Measurements from ENCODE around the gene SEC62.

SEC62 gene

DNA sequence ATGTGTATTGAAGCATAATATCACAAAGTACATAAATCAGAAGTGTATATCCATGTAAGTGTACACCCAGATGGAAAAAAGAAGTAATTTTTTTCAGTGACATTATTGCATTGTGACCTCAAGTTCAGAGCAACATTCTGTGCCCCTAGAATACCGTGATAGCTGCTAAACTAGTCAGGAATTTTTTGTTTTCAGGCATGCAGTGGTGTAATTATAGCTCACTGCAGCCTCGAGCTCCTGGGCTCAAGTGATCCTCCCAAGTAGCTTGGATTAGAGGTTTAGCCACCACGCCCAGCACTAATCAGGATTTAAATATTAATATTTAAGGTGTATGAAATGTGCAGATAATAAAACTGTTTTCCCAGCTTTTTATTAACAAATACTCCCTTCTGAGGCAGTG is 25.5 kb downstream of the SEC62 start:
- TF ChIP-seq SP1 (IDR thresholded peaks at IDR 0.05) (no peak), L3MBTL2 (conservative IDR thresholded peaks at IDR 0.05) (no peak), FOXK2 (IDR thresholded peaks at IDR 0.05) (no peak), ARNT (IDR thresholded peaks at IDR 0.05) (no peak), BHLHE40 (IDR thresholded peaks at IDR 0.05; ENCODE audit: borderline replicate concordance) (no peak), ZNF384 (IDR thresholded peaks at IDR 0.05) (no peak), LEF1 (IDR thresholded peaks at IDR 0.05; ENCODE audit: borderline replicate concordance) (no peak), FOXA1 (IDR thresholded peaks at IDR 0.05) (no peak), ELF4 (IDR thresholded peaks at IDR 0.05) (no peak), HDGF (IDR thresholded peaks at IDR 0.05; ENCODE audit: borderline replicate concordance) (no peak), CTBP1 (IDR thresholded peaks at IDR 0.05; ENCODE audit: borderline replicate concordance) (no peak), SUZ12 (IDR thresholded peaks at IDR 0.05) (no peak), TARDBP (IDR thresholded peaks at IDR 0.05) (no peak), FOXM1 (IDR thresholded peaks at IDR 0.05; ENCODE audit: borderline replicate concordance) (no peak), NFRKB (IDR thresholded peaks at IDR 0.05) (no peak)
- TF ChIP-seq, protein P1, sequence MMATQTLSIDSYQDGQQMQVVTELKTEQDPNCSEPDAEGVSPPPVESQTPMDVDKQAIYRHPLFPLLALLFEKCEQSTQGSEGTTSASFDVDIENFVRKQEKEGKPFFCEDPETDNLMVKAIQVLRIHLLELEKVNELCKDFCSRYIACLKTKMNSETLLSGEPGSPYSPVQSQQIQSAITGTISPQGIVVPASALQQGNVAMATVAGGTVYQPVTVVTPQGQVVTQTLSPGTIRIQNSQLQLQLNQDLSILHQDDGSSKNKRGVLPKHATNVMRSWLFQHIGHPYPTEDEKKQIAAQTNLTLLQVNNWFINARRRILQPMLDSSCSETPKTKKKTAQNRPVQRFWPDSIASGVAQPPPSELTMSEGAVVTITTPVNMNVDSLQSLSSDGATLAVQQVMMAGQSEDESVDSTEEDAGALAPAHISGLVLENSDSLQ (IDR thresholded peaks at IDR 0.05): no peak
- ChIA-PET CTCF (interaction anchor here (0.6 kb wide), 1 partner anchor 151 kb away, joined by 3 read pairs; no protein-coding TSS in a partner anchor), POLR2A (no interaction called here)
- DNase-seq (ENCODE audit: extremely low spot score): no peak

DNA sequence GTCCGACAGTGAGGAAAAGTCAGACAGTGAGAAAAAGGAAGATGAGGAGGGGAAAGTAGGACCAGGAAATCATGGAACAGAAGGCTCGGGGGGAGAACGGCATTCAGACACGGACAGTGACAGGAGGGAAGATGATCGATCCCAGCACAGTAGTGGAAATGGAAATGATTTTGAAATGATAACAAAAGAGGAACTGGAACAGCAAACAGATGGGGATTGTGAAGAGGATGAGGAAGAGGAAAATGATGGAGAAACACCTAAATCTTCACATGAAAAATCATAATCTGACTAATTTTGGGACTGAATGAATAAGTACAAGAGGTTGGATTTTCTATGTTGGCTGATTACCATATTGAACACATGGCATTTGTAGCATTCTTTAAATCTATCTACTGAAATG is 26.2 kb downstream of the SEC62 start:
- POLR2A ChIA-PET: no interaction called here
- DNase-seq (ENCODE audit: extremely low spot score): no peak
- TF ChIP-seq BHLHE40 (IDR thresholded peaks at IDR 0.05; ENCODE audit: borderline replicate concordance) (no peak), HDGF (IDR thresholded peaks at IDR 0.05; ENCODE audit: borderline replicate concordance) (no peak), ARNT (IDR thresholded peaks at IDR 0.05) (no peak), SP1 (IDR thresholded peaks at IDR 0.05) (no peak), ZNF384 (IDR thresholded peaks at IDR 0.05) (no peak), TARDBP (IDR thresholded peaks at IDR 0.05) (no peak), ELF4 (IDR thresholded peaks at IDR 0.05) (no peak), LEF1 (IDR thresholded peaks at IDR 0.05; ENCODE audit: borderline replicate concordance) (no peak), FOXK2 (IDR thresholded peaks at IDR 0.05) (no peak), CTBP1 (IDR thresholded peaks at IDR 0.05; ENCODE audit: borderline replicate concordance) (no peak), L3MBTL2 (conservative IDR thresholded peaks at IDR 0.05) (no peak), NFRKB (IDR thresholded peaks at IDR 0.05) (no peak), FOXM1 (IDR thresholded peaks at IDR 0.05; ENCODE audit: borderline replicate concordance) (no peak), SUZ12 (IDR thresholded peaks at IDR 0.05) (no peak), FOXA1 (IDR thresholded peaks at IDR 0.05) (no peak)
- TF ChIP-seq, protein P1 (IDR thresholded peaks at IDR 0.05): no peak
- CTCF ChIA-PET: interaction anchor here (0.6 kb wide), 1 partner anchor 150 kb away, joined by 3 read pairs; no protein-coding TSS in a partner anchor

DNA sequence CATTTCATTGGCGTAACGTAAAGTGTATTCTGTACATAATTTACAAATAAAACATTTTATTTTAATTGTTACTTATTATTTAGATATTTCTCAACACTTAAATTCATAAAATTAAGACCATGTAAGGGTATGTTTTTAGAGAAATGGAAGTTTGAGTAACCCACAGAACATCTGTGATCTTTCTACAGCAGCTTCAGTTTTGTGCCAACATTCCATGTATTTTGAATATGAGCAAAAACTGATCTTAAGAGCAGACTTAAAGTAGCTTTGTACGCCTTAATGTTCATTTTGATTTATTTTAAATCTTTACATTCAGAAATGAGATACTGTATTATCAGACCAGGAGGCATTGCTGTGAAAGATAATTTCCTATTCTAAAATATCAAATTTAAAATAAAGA is 27.2 kb downstream of the SEC62 start:
- no peak for DNase-seq (ENCODE audit: extremely low spot score)
- ChIA-PET CTCF (no interaction called here), POLR2A (no interaction called here)
- TF ChIP-seq HDGF (IDR thresholded peaks at IDR 0.05; ENCODE audit: borderline replicate concordance) (no peak), L3MBTL2 (conservative IDR thresholded peaks at IDR 0.05) (no peak), CTBP1 (IDR thresholded peaks at IDR 0.05; ENCODE audit: borderline replicate concordance) (no peak), FOXK2 (IDR thresholded peaks at IDR 0.05) (no peak), TARDBP (IDR thresholded peaks at IDR 0.05) (no peak), FOXA1 (IDR thresholded peaks at IDR 0.05) (no peak), ELF4 (IDR thresholded peaks at IDR 0.05) (no peak), NFRKB (IDR thresholded peaks at IDR 0.05) (no peak), ARNT (IDR thresholded peaks at IDR 0.05) (no peak)

DNA sequence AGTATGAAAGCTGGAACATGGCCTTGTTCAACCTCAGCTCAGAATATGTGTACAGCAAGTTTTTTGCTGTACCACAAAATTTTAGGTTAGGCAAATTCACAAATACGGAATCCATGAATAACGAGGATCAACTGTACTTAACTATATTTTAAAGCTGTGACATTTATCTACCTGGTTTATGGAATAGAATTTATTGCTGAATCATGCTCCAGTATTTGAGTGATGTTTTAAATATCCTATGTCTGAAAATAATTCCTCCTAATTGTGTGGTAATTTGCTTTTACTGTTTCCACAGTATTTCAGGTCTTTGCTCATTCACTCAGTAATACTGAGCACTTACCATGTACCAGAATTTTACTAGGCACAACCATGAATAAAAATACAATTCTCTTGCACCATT is 29.5 kb downstream of the SEC62 start:
- ChIA-PET POLR2A (no interaction called here), CTCF (no interaction called here)

DNA sequence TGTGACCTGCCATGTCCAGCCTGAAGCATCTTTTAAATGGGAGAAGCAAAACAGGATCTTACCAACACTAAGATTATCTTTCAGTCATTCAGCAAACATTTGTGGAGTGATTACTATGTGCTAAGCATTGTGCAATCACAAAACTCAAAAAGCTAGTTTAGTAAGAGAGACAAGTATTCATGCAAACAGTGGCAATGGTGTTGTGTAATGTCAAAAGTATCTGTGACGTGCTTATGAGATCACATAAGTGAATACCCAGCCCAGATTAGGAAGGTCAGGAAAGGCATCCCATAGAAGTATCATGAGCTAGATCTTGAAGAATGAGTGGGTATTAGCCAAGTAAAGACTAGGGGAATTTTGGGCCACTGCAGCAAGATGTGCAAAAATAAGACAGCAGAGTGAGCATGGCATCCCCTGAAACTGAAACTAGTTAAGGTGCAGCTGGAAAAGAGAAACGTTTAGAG is 32.1 kb downstream of the SEC62 start:
- no peak for DNase-seq (ENCODE audit: extremely low spot score)

More for the DNA sequence above, 29.5 kb downstream of the SEC62 start:
- TF ChIP-seq, protein P1 (IDR thresholded peaks at IDR 0.05): no peak
- no peak for TF ChIP-seq FOXM1 (IDR thresholded peaks at IDR 0.05; ENCODE audit: borderline replicate concordance)
- TF ChIP-seq FOXA1 (IDR thresholded peaks at IDR 0.05): no peak
- no peak for TF ChIP-seq BHLHE40 (IDR thresholded peaks at IDR 0.05; ENCODE audit: borderline replicate concordance)
- TF ChIP-seq L3MBTL2 (conservative IDR thresholded peaks at IDR 0.05): no peak
- no peak for TF ChIP-seq CTBP1 (IDR thresholded peaks at IDR 0.05; ENCODE audit: borderline replicate concordance)
- no peak for TF ChIP-seq ZNF384 (IDR thresholded peaks at IDR 0.05)
- no peak for TF ChIP-seq TARDBP (IDR thresholded peaks at IDR 0.05)
- DNase-seq (ENCODE audit: extremely low spot score): no peak

More for the DNA sequence above, 32.1 kb downstream of the SEC62 start:
- TF ChIP-seq HDGF (IDR thresholded peaks at IDR 0.05; ENCODE audit: borderline replicate concordance) (no peak), BHLHE40 (IDR thresholded peaks at IDR 0.05; ENCODE audit: borderline replicate concordance) (no peak), ELF4 (IDR thresholded peaks at IDR 0.05) (no peak), L3MBTL2 (conservative IDR thresholded peaks at IDR 0.05) (no peak), FOXA1 (IDR thresholded peaks at IDR 0.05) (no peak), ARNT (IDR thresholded peaks at IDR 0.05) (no peak), NFRKB (IDR thresholded peaks at IDR 0.05) (no peak), ZNF384 (IDR thresholded peaks at IDR 0.05) (no peak), TARDBP (IDR thresholded peaks at IDR 0.05) (no peak), LEF1 (IDR thresholded peaks at IDR 0.05; ENCODE audit: borderline replicate concordance) (no peak), FOXM1 (IDR thresholded peaks at IDR 0.05; ENCODE audit: borderline replicate concordance) (no peak), FOXK2 (IDR thresholded peaks at IDR 0.05) (no peak), SP1 (IDR thresholded peaks at IDR 0.05) (no peak), CTBP1 (IDR thresholded peaks at IDR 0.05; ENCODE audit: borderline replicate concordance) (no peak)
- TF ChIP-seq, protein P1 (IDR thresholded peaks at IDR 0.05): no peak
- POLR2A ChIA-PET: no interaction called here
- CTCF ChIA-PET: no interaction called here
